Measurements from ENCODE around the gene KIF4A. TPM values are rescaled to one million over a fixed set of nuclear protein-coding genes. Genes with fewer than 3 reads are reported as not detected.

Gene KIF4A
- total RNA-seq, 1 experiment from 2014 or later = 40.3 TPM

DNA sequence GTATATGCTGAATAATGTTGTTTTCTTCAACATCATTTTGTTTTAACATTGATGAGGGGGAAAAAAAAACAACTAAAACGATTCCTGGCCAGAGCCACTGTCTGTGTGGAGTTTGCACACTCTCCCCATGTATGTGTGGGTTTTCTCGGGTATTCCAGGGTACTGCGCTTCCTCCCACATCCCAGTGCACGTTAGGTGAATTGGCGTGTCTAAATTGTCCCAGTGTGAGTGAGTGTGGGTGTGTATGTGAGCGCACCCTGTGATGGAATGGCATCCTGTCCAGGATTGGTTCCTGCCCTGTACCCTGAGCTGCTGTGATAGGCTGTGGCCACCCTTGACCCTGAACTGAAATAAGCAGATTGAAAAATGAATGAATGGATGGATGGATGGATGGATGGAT, 152.3 kb downstream of the KIF4A start:
- Histone ChIP-seq H3K79me2 (ENCODE audit: insufficient read depth, low read length) (no peaks in the 10 kb centered on the region), H3K27me3 (ENCODE audit: insufficient read depth, low read length) (no peaks in the 10 kb centered on the region), H3K27ac (ENCODE audit: low read depth, low read length) (no peak overlapping the region), H3K9ac (ENCODE audit: low read length) (no peak overlapping the region), H2AFZ (ENCODE audit: low read depth, low read length, poor library complexity, severe bottlenecking) (no peak overlapping the region), H3K9me2 (ENCODE audit: insufficient read depth) (no peaks in the 10 kb centered on the region), H3K36me3 (ENCODE audit: control insufficient read depth in 1 of 2, insufficient read depth in 2 of 2, low read length in 2 of 2) (no peaks in the 10 kb centered on the region), H3K4me3 (replicated peaks in 1 of 2; ENCODE audit: low read depth in 1 of 2, low read length in 2 of 2) (no peak overlapping the region), H3K4me1 (ENCODE audit: control insufficient read depth in 1 of 2, insufficient read depth in 2 of 2, low read length in 2 of 2) (peaks cover 0 to 14% of the 10 kb centered on the region in 2 experiments; a peak in 2 of 4 replicates), H3K4me2 (ENCODE audit: low read length) (no peak overlapping the region), H4K20me1 (ENCODE audit: insufficient read depth) (no peaks in the 10 kb centered on the region), H3K9me3 (ENCODE audit: control insufficient read depth in 1 of 2, insufficient read depth in 1 of 2, low read depth in 1 of 2, low read length in 2 of 2) (no peaks in the 10 kb centered on the region)
- DNase-seq (ENCODE audit: low read depth, low spot score) = no peak
- ChIA-PET CTCF (no interaction called here), RAD21 (ENCODE audit: low non-redundant PET in 1 of 2, low total read pairs in 2 of 2, uncharacterized antibody in 2 of 2, unreplicated experiment in 2 of 2) (no interaction called here), POLR2A (interaction anchor here (0.6 kb wide), 1 partner anchor 40 kb away, joined by 3 read pairs; no protein-coding TSS in a partner anchor)
- intact Hi-C loops (cut with micrococcal nuclease) = no loop called here
- no peak for TF ChIP-seq EZH2phosphoT487 (IDR thresholded peaks at IDR 0.05; ENCODE audit: borderline replicate concordance)
- TF ChIP-seq EGR1 (IDR thresholded peaks at IDR 0.05; ENCODE audit: low read depth) = no peak
- TF ChIP-seq YY1 (IDR thresholded peaks at IDR 0.05; ENCODE audit: extremely low read depth, insufficient replicate concordance, low read depth, low read length) = no peak
- TF ChIP-seq ZFX (IDR thresholded peaks at IDR 0.05) = no peak
- no peak for TF ChIP-seq EZH2 (IDR thresholded peaks at IDR 0.05)
- TF ChIP-seq, protein P1, sequence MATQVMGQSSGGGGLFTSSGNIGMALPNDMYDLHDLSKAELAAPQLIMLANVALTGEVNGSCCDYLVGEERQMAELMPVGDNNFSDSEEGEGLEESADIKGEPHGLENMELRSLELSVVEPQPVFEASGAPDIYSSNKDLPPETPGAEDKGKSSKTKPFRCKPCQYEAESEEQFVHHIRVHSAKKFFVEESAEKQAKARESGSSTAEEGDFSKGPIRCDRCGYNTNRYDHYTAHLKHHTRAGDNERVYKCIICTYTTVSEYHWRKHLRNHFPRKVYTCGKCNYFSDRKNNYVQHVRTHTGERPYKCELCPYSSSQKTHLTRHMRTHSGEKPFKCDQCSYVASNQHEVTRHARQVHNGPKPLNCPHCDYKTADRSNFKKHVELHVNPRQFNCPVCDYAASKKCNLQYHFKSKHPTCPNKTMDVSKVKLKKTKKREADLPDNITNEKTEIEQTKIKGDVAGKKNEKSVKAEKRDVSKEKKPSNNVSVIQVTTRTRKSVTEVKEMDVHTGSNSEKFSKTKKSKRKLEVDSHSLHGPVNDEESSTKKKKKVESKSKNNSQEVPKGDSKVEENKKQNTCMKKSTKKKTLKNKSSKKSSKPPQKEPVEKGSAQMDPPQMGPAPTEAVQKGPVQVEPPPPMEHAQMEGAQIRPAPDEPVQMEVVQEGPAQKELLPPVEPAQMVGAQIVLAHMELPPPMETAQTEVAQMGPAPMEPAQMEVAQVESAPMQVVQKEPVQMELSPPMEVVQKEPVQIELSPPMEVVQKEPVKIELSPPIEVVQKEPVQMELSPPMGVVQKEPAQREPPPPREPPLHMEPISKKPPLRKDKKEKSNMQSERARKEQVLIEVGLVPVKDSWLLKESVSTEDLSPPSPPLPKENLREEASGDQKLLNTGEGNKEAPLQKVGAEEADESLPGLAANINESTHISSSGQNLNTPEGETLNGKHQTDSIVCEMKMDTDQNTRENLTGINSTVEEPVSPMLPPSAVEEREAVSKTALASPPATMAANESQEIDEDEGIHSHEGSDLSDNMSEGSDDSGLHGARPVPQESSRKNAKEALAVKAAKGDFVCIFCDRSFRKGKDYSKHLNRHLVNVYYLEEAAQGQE (IDR thresholded peaks at IDR 0.05; ENCODE audit: low read depth) = no peak
- no TSS peak for BruUV-seq (replicated peaks)
- ATAC-seq = peak; percentile 49; the same call in 1 of the 2 replicates

Data from HCT116 (cell line).